ENCODE data around the gene FAM163A.
"Not testable (repeated sequence)": the region's sequence is repeated elsewhere in the genome, so short reads cannot be mapped to it uniquely, and the experiment has no call there.

The FAM163A gene

GRCh38 chr1:179803104-179803503 lies 60.0 kb downstream of the FAM163A start:
- no peak overlapping the region for H3K27ac ChIP-seq
- H3K4me3 ChIP-seq, result no peak overlapping the region
- TF ChIP-seq CTCF (IDR thresholded peaks at IDR 0.05), result no peak
- DNase-seq (ENCODE audit: low spot score), result no peak

GRCh38 chr1:179803918-179804317 lies 60.8 kb downstream of the FAM163A start:
- no peak for DNase-seq (ENCODE audit: low spot score)
- no peak for TF ChIP-seq CTCF (IDR thresholded peaks at IDR 0.05)
- no peak overlapping the region for H3K4me3 ChIP-seq
- no peak overlapping the region for H3K27ac ChIP-seq

- not testable (repeated sequence) for H3K27ac ChIP-seq; H3K4me3 ChIP-seq; DNase-seq (ENCODE audit: low spot score)
Measured at GRCh38 chr1:179804417-179804816, 61.3 kb downstream of the FAM163A start.

GRCh38 chr1:179805291-179806195 lies 62.5 kb downstream of the FAM163A start:
- H3K27ac ChIP-seq, result no peak overlapping the region
- H3K4me3 ChIP-seq, result no peak overlapping the region
- TF ChIP-seq CTCF (IDR thresholded peaks at IDR 0.05), result no peak
- no peak for DNase-seq (ENCODE audit: low spot score)

GRCh38 chr1:179806333-179806732 lies 63.2 kb downstream of the FAM163A start:
- DNase-seq (ENCODE audit: low spot score), result no peak
- Histone ChIP-seq H3K4me3 (no peak overlapping the region), H3K27ac (no peak overlapping the region)
- TF ChIP-seq CTCF (IDR thresholded peaks at IDR 0.05), result no peak

- Histone ChIP-seq H3K4me3 (no peak overlapping the region), H3K27ac (no peak overlapping the region)
- no peak for TF ChIP-seq CTCF (IDR thresholded peaks at IDR 0.05)
- DNase-seq (ENCODE audit: low spot score), result no peak
Measured at GRCh38 chr1:179807291-179807690, 64.2 kb downstream of the FAM163A start.

- TF ChIP-seq CTCF (IDR thresholded peaks at IDR 0.05), result no peak
- Histone ChIP-seq H3K27ac (no peak overlapping the region), H3K4me3 (no peak overlapping the region)
- no peak for DNase-seq (ENCODE audit: low spot score)
Measured at GRCh38 chr1:179807691-179808485, 64.8 kb downstream of the FAM163A start.
